HUES64 (cell line): ENCODE results near the gene POU5F1.
"Not testable (repeated sequence)": the region's sequence is repeated elsewhere in the genome, so short reads cannot be mapped to it uniquely, and the experiment has no call there.

Experiments used
- H3K27ac ChIP-seq: 2 replicates; pipeline ENCODE4 v1.7.0; 2013; ENCODE audit warnings: low read depth, low read length, inconsistent platforms
- H3K27me3 ChIP-seq: 2 replicates; pipeline ENCODE4 v1.6.1; 2013; ENCODE audit warnings: mild to moderate bottlenecking, low read length; ENCODE audit not compliant: insufficient read depth
- H3K36me3 ChIP-seq: 2 replicates; pipeline ENCODE4 v1.6.1; 2013; ENCODE audit warnings: mild to moderate bottlenecking, low read length; ENCODE audit not compliant: insufficient read depth
- H3K4me1 ChIP-seq: 2 replicates; pipeline ENCODE4 v1.6.1; 2013; ENCODE audit warnings: mild to moderate bottlenecking, low read length, moderate library complexity; ENCODE audit not compliant: insufficient read depth
- H3K4me3 ChIP-seq: 2 replicates; pipeline ENCODE4 v1.5.1; 2013; ENCODE audit warnings: mild to moderate bottlenecking, low read length, moderate library complexity
- H3K9ac ChIP-seq: 2 replicates; pipeline ENCODE4 v1.6.1; 2013; ENCODE audit warnings: mild to moderate bottlenecking, low read depth, low read length
- H3K9me3 ChIP-seq: 2 replicates; pipeline ENCODE4 v1.6.1; 2013; ENCODE audit warnings: low read depth, low read length; ENCODE audit not compliant: insufficient read depth
- WGBS: fragments of 150-250, 120-280 bp; methylation state at CpG from one replicate; pipeline ENCODE4 v1.1.7; 2013; ENCODE audit warnings: missing lambda C conversion rate; 5-methylcytosine and 5-hydroxymethylcytosine counted together

POU5F1 gene

DNA sequence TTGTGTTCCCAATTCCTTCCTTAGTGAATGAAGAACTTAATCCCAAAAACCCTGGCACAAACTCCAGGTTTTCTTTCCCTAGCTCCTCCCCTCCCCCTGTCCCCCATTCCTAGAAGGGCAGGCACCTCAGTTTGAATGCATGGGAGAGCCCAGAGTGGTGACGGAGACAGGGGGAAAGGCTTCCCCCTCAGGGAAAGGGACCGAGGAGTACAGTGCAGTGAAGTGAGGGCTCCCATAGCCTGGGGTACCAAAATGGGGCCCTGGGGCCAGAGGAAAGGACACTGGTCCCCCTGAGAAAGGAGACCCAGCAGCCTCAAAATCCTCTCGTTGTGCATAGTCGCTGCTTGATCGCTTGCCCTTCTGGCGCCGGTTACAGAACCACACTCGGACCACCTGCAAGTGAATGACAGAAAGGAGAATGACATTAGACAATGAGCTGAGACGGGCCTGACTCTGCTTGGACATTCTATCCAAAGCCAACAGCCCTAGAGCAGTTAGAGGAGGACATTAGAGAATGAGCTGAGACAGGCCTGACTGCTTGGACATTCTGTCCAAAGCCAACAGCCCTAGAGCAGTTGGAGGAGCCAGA, 5.9 kb downstream of the POU5F1 start:
- not testable (repeated sequence) for H3K27ac ChIP-seq, H3K9ac ChIP-seq, H3K4me3 ChIP-seq, H3K9me3 ChIP-seq, H3K27me3 ChIP-seq
- peaks cover 22% of the 10 kb centered on the region for H3K4me1 ChIP-seq
- WGBS = 87% methylated on average over 7 of the region's 9 CpGs
- peaks cover 60% of the 10 kb centered on the region for H3K36me3 ChIP-seq

DNA sequence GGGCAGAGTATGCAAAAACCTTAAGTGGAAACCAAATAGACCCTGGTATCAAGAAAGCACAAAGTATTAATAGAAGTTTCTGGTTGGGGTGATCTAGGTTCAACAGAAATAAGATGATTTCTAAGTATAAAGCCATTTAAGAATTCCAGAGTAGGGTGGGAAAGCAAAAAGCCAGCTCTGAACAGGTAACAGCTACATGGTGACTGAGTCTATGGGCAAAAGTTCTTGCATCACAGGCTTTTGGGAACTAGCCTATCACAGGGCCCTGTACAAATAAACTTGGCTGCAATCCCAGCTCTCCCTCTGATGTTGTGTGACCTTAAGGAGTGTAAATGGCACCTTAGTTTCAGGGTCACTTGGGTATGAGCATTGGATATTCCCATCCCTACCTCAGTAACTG, 6.6 kb downstream of the POU5F1 start:
- Histone ChIP-seq H3K36me3 (peaks cover 60% of the 10 kb centered on the region), H3K4me1 (peaks cover 23% of the 10 kb centered on the region), H3K27ac (no peak overlapping the region), H3K4me3 (no peak overlapping the region), H3K9ac (no peak overlapping the region), H3K9me3 (no peaks in the 10 kb centered on the region), H3K27me3 (peaks cover 4% of the 10 kb centered on the region; the same call in 1 of the 2 replicates)

- Histone ChIP-seq H3K27me3 (peaks cover 4% of the 10 kb centered on the region; the same call in 1 of the 2 replicates), H3K4me1 (peaks cover 19% of the 10 kb centered on the region), H3K27ac (no peak overlapping the region; the same call in 1 of the 2 replicates), H3K9me3 (no peaks in the 10 kb centered on the region), H3K9ac (no peak overlapping the region), H3K36me3 (peaks cover 56% of the 10 kb centered on the region), H3K4me3 (no peak overlapping the region)
- 84% methylated on average over 12 of the region's 13 CpGs for WGBS
Observed at GRCh38 chr6:31162463-31163165, 7.9 kb downstream of the POU5F1 start.

DNA sequence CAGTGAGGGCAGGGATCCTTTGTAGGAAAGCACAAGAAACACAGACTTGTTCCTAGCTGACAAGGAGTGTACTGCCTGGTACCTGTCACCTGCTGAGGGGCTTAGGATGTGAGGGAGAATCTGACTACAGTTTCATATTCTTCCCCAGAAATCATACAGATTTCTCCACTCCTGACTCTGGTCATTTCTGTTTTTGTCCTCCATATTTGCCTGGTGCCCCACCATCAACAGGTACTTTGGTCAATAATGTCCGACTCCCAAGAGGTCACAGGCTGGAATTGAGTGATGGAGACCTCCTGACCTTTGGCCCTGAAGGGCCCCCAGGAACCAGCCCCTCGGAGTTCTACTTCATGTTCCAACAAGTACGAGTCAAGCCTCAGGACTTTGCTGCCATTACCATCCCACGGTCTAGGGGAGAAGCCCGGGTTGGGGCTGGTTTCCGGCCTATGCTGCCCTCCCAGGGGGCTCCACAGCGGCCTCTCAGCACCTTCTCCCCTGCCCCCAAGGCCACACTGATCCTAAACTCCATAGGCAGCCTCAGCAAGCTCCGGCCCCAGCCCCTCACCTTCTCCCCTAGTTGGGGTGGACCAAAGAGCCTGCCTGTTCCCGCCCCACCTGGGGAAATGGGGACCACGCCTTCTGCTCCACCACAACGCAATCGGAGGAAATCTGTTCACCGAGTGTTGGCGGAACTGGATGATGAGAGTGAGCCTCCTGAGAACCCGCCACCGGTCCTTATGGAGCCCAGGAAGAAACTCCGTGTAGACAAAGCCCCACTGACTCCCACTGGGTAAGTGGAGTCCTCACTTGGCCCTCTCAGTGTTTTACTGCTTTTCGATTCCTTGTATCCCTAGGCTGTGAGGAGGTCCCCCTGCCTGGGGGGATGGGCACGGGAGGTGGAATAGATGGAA, 9.0 kb downstream of the POU5F1 start:
- peaks cover 4% of the 10 kb centered on the region; the same call in 1 of the 2 replicates for H3K27me3 ChIP-seq
- no peak overlapping the region for H3K9ac ChIP-seq
- H3K27ac ChIP-seq = peak overlapping the region; percentile 44; the same call in 1 of the 2 replicates
- H3K4me1 ChIP-seq = peaks cover 19% of the 10 kb centered on the region; the same call in 1 of the 2 replicates
- H3K4me3 ChIP-seq = no peak overlapping the region
- H3K9me3 ChIP-seq = no peaks in the 10 kb centered on the region
- peaks cover 51% of the 10 kb centered on the region for H3K36me3 ChIP-seq
- WGBS = 88% methylated on average over 19 of the region's 19 CpGs

DNA sequence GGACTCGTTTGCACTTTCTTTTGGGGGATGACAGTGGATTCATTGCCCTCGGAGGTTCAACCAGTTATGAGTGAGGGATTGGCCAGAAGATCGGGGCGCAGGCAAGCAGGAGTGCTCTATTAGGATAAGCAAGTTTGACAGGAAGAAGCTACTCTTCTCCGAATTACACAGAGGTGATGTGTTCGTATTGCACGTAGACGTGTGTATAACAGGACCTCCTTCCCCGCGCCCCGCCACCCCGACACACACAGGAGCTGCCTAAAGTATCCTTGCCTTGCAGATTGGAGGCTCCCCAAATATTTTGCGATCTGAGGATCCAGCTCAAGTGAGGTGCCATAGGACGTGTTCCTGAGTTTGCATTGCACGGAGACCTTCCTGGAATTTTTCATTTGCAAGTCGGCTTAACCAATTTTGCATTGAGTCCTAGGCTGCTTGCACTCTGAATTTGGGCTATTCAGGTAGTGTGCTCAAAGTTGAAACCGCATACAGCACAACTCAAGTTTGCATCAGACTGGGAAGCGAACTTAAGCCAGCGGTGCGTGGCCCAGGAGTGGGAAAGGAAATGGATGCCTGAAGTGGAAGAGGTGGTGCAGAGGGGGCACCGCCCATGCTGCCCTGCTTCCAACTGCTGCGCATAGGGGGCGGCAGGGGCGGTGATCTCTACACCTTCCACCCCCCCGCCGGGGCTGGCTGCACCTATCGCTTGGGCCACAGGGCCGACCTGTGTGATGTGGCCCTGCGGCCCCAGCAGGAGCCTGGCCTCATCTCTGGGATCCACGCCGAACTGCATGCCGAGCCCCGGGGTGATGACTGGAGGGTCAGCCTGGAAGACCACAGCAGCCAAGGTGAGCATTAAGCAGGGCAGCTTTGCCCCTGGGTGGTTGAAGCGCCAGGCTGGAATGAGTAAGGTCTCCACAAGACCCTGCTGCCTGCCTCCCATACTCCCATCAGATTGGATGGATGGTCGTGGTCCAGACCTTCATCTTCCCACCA, 11.3 kb downstream of the POU5F1 start:
- H3K4me3 ChIP-seq = peak overlapping the region; percentile 80
- H3K27ac ChIP-seq = no peak overlapping the region; the same call in 1 of the 2 replicates
- H3K36me3 ChIP-seq = peaks cover 53% of the 10 kb centered on the region
- 6% methylated on average over 35 of the region's 35 CpGs for WGBS
- H3K9ac ChIP-seq = peak overlapping the region; percentile 48; the same call in 1 of the 2 replicates
- H3K9me3 ChIP-seq = no peaks in the 10 kb centered on the region
- peaks cover 12% of the 10 kb centered on the region; the same call in 1 of the 2 replicates for H3K4me1 ChIP-seq
- H3K27me3 ChIP-seq = peaks cover 4% of the 10 kb centered on the region; the same call in 1 of the 2 replicates

DNA sequence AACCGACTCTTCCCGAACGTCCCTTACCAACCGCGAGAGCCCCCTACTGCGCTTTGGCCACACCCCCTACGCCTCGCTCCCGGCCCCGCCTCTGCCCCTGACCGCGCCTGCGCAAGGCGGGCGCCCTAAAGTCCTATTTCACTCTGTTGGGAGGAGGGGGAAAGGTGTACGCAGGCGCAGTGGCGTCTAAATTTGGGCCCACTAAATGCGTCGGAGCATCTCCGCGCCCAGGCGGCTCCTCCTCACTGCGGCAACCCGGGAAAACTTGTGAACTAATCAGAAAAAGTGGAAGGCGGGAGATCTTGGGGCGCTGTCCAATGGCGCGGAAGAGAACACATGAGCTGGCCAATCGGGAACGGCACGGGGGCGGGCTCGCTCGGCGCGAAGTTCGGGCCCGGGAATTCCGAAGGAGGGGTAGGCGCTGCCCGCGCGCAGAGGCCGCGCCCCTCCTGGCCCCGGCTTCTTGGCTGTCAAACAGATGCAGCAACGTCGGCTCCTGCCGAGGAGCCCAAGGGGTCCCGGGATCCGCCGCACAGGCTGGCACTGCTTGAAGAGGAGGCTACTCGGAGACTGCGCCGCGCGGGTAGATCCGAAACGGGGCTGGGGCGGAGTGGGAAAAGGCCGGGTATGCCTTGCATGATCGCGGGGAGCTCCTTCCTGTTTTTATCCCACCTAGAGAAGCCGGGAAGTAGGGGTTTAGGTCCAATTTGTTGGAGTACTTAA, 12.2 kb downstream of the POU5F1 start, which contains the start of gene TCF19:
TCF19 (plus strand) TSS at position 450 of the 723 bp plus-strand sequence. CDS start 881 bp downstream, outside the sequence.
- Histone ChIP-seq H3K27ac (peak within 1 kb of the TSS; percentile 66; the same call in 1 of the 2 replicates), H3K9me3 (no peaks in the 10 kb centered on the region), H3K4me1 (peaks cover 12% of the 10 kb centered on the region; the same call in 1 of the 2 replicates), H3K36me3 (peaks cover 49% of the 10 kb centered on the region), H3K9ac (peak within 1 kb of the TSS; percentile 66), H3K27me3 (peaks cover 4% of the 10 kb centered on the region; the same call in 1 of the 2 replicates), H3K4me3 (peak within 1 kb of the TSS; percentile 80)
- WGBS = under 1% methylated on average over 65 of the region's 65 CpGs

- peak within 1 kb of the TSS; percentile 80 for H3K4me3 ChIP-seq
- peak within 1 kb of the TSS; percentile 66 for H3K9ac ChIP-seq
- peaks cover 42% of the 10 kb centered on the region for H3K36me3 ChIP-seq
Observed at GRCh38 chr6:31157513-31158139, 12.9 kb downstream of the POU5F1 start, which contains the start of gene CCHCR1. CCHCR1 (minus strand) TSS chr6:31157802; CDS start chr6:31157600, 202 bp downstream.

DNA sequence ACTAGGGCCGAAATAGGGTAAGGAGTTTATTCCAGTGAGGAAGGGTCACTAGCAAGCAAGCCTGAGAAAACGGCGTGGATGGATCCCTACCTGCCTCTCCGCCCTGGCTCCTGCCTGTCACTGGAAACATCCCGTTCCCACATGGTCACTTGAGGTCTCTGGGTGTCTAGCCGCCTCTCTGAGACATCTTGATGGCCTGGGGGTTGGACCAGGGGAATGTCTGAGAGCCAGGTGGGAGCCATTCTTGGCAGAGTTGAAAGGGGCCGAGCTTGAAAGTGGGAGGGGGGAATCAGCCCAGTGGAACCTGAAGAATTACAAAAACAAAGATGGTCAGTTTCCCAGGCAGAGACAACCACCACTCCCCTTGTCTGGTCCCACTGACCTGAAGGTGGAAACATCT, 13.8 kb downstream of the POU5F1 start:
- Histone ChIP-seq H3K9ac (no peak overlapping the region), H3K9me3 (no peaks in the 10 kb centered on the region)

More at GRCh38 chr6:31157513-31158139, 12.9 kb downstream of the POU5F1 start, which contains the start of gene CCHCR1:
- Histone ChIP-seq H3K27ac (peak within 1 kb of the TSS; percentile 66; the same call in 1 of the 2 replicates), H3K27me3 (peaks cover 4% of the 10 kb centered on the region; the same call in 1 of the 2 replicates), H3K9me3 (no peaks in the 10 kb centered on the region), H3K4me1 (peaks cover 12% of the 10 kb centered on the region; the same call in 1 of the 2 replicates)
- WGBS = 9% methylated on average over 14 of the region's 14 CpGs

GRCh38 chr6:31154436-31154835, 16.0 kb downstream of the POU5F1 start:
- H3K9me3 ChIP-seq = no peaks in the 10 kb centered on the region
- peaks cover 6% of the 10 kb centered on the region; the same call in 1 of the 2 replicates for H3K4me1 ChIP-seq
- H3K4me3 ChIP-seq = no peak overlapping the region
- no peaks in the 10 kb centered on the region; the same call in 1 of the 2 replicates for H3K27me3 ChIP-seq
- peaks cover 40% of the 10 kb centered on the region for H3K36me3 ChIP-seq
- 97% methylated on average over 15 of the region's 15 CpGs for WGBS
- H3K9ac ChIP-seq = no peak overlapping the region
- H3K27ac ChIP-seq = no peak overlapping the region

More for the DNA sequence above, 13.8 kb downstream of the POU5F1 start:
- peaks cover 4% of the 10 kb centered on the region; the same call in 1 of the 2 replicates for H3K27me3 ChIP-seq
- WGBS = 93% methylated on average over 7 of the region's 7 CpGs
- peaks cover 12% of the 10 kb centered on the region; the same call in 1 of the 2 replicates for H3K4me1 ChIP-seq
- H3K27ac ChIP-seq = no peak overlapping the region
- peaks cover 32% of the 10 kb centered on the region for H3K36me3 ChIP-seq
- 0 out of 2 replicates have a peak overlapping the region, but pooled peaks have one; percentile 80 for H3K4me3 ChIP-seq
